Nephron (organoid): ENCODE results near the gene COL5A3.
"Not testable (repeated sequence)": the region's sequence is repeated elsewhere in the genome, so short reads cannot be mapped to it uniquely, and the experiment has no call there.

Source experiments
- H3K27ac Mint-ChIP-seq, 3 experiments: 2 replicates each; pipeline ENCODE4 v1.8.0; 2020; ENCODE audit warnings: mixed read lengths in 3 of 3, mild to moderate bottlenecking in 2 of 3, moderate library complexity in 1 of 3
- H3K27me3 Mint-ChIP-seq: 2 replicates; pipeline ENCODE4 v1.8.0; 2021; ENCODE audit warnings: low read depth, mild to moderate bottlenecking, moderate library complexity, mixed read lengths
- H3K36me3 Mint-ChIP-seq: 2 replicates; pipeline ENCODE4 v1.8.0; 2020; ENCODE audit warnings: low read depth, mixed read lengths
- H3K4me1 Mint-ChIP-seq: 2 replicates; pipeline ENCODE4 v1.8.0; 2020; ENCODE audit warnings: mixed read lengths
- H3K4me3 Mint-ChIP-seq, 3 experiments: 2 replicates each; pipeline ENCODE4 v1.8.0; 2020; ENCODE audit warnings: mild to moderate bottlenecking in 3 of 3, mixed read lengths in 3 of 3, moderate library complexity in 2 of 3
- H3K9me3 Mint-ChIP-seq: 2 replicates; pipeline ENCODE4 v1.8.0; 2020; ENCODE audit warnings: mixed read lengths
- TF ChIP-seq, protein P1 (sequence below), 3 experiments: fragments of 200-600 bp; sonication (generic); IDR thresholded peaks; one replicate each; pipeline ENCODE4 v1.5.0; 2021; ENCODE audit warnings: antibody characterized with exemption in 3 of 3; ENCODE audit not compliant: unreplicated experiment in 3 of 3

The COL5A3 gene

DNA sequence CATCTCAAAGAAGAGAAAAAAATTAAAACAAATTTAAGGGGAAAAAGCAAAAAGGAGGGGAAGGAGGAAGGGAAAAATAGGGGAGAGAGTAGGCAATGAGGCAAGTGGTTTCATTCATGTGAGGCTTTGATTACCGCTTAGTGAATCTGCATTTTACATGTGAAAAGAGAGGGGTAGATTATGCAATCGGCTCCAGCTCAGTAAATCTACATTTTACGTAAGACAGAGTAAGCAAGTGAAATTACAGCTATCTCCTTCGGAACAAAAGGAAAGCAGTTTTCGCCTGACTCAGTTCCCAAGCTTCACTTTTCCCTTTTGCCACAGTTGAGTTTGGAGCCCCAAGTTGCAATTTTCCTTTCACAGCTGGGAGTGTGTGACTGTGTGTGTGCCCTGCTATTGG lies 58.0 kb downstream of the COL5A3 start:
- TF ChIP-seq, protein P1, sequence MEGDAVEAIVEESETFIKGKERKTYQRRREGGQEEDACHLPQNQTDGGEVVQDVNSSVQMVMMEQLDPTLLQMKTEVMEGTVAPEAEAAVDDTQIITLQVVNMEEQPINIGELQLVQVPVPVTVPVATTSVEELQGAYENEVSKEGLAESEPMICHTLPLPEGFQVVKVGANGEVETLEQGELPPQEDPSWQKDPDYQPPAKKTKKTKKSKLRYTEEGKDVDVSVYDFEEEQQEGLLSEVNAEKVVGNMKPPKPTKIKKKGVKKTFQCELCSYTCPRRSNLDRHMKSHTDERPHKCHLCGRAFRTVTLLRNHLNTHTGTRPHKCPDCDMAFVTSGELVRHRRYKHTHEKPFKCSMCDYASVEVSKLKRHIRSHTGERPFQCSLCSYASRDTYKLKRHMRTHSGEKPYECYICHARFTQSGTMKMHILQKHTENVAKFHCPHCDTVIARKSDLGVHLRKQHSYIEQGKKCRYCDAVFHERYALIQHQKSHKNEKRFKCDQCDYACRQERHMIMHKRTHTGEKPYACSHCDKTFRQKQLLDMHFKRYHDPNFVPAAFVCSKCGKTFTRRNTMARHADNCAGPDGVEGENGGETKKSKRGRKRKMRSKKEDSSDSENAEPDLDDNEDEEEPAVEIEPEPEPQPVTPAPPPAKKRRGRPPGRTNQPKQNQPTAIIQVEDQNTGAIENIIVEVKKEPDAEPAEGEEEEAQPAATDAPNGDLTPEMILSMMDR (IDR thresholded peaks at IDR 0.05; ENCODE audit: unreplicated experiment in 3 of 3), result no peak
- Mint-ChIP-seq H3K36me3 (no peaks in the 10 kb centered on the region), H3K27ac (no peak overlapping the region), H3K4me3 (no peak overlapping the region), H3K27me3 (peaks cover under 1% of the 10 kb centered on the region), H3K4me1 (peaks cover 2% of the 10 kb centered on the region), H3K9me3 (no peaks in the 10 kb centered on the region)

DNA sequence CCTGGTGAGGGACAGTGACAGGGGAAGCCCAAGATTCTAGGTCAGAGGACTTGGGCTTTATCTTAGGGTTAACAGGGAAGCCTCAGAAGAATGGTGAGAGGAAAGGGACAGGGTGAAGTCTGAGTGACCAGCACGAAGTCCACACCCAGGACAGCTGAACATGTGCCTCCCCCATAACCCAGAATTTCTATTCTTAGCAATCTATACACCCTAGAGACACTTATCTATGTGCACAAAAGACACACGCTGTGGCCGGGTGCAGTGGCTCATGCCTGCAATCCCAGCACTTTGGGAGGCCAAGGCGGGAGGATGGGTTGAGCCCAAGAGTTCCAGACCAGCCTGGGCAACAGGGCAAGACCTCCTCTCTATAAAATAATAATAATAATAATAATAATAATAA lies 62.9 kb downstream of the COL5A3 start:
- Mint-ChIP-seq H3K9me3 (no peaks in the 10 kb centered on the region), H3K36me3 (no peaks in the 10 kb centered on the region), H3K27ac (peak overlapping the region; percentile 17 to 80 (median 71)), H3K4me1 (peaks cover 16% of the 10 kb centered on the region), H3K27me3 (peaks cover 5% of the 10 kb centered on the region), H3K4me3 (no peak overlapping the region)
- TF ChIP-seq, protein P1 (IDR thresholded peaks at IDR 0.05; ENCODE audit: unreplicated experiment in 3 of 3), result no peak

DNA sequence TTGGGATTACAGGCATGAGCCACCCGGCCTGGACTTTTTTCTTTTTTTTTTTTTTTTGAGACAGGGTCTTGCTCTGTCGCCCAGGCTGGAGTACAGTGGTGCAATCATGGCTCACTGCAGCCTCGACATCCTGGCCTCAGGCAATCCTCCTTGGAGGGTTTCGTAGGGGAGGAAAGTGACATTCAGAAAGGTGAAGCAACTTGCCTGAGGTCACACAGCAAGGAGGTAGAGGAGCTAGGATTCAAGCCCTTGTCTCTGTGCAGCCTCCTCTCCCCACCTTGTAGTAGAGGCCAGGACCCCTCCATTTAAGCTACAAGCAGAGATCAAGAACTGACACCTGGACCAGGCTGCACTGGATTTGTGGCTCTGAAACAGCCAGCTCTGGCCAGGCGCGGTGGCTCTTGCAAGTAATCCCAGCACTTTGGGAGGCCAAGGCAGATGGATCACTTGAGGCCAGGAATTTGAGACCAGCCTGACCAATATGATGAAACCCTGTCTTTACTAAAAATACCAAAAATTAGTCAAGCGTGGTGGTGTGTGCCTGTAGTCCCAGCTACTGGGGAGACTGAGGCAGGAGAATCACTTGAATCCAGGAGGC lies 63.7 kb downstream of the COL5A3 start:
- not testable (repeated sequence) for H3K36me3 Mint-ChIP-seq, H3K4me3 Mint-ChIP-seq, H3K9me3 Mint-ChIP-seq, H3K27me3 Mint-ChIP-seq
- Mint-ChIP-seq H3K27ac (peak overlapping the region in 2 of 3 experiments; percentile 59 to 71), H3K4me1 (peaks cover 16% of the 10 kb centered on the region)

DNA sequence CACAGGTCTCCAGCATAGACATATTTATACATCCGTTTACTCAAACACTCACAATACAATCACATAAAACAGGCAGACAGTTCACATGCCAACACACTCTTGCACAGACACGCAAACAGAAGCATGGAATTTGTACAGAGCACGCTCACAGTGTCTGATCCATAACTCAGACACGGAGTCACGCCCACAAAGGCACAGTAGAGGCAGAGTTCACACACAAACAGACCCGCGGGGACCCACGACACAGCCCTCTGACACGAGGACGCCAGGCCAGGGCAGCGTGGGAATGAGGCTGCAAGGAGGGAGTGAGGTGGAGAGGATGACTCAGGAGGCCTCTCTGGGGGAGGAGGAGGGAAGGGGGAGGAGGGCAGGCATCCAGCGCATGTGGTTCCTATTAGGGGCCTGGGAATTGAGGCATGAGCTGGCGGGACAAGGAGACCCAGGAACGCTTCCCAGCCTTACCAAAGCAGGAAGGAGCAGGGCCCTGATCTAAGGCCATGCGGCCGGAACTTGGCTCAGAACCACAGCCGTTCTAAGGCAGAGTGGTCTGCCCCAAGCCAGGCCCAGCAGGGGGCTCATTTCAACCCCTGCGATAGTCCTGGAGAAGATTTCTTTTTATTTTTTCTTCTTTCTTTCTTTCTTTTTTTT lies 64.9 kb downstream of the COL5A3 start:
- Mint-ChIP-seq H3K9me3 (peaks cover 8% of the 10 kb centered on the region), H3K27me3 (peaks cover 13% of the 10 kb centered on the region), H3K36me3 (no peaks in the 10 kb centered on the region), H3K4me1 (peaks cover 16% of the 10 kb centered on the region), H3K4me3 (peak overlapping the region in 2 of 3 experiments; percentile 48 to 54), H3K27ac (peak overlapping the region; percentile 94 to 97 (median 94))
- TF ChIP-seq, protein P1 (IDR thresholded peaks at IDR 0.05; ENCODE audit: unreplicated experiment in 3 of 3), result peak in 1 of 3 experiments; percentile 17

DNA sequence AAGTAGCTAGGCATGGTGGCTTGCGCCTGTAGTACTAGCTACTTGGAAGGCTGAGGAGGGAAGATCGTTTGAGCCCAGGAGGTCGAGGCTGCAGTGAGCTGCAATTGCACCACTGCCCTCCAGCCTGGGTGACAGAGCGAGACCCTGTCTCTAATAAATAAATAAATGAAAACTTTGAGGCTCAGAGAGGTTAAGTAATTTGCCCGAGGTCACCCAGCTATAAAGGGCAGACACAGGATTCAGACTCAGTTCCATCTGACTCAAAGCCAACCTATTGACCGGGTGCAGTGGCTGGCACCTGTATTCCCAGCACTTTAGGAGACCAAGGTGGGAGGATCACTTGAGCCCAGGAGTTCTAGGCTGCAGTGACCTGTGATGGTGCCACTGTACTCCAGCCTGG lies 66.6 kb downstream of the COL5A3 start:
- TF ChIP-seq, protein P1 (IDR thresholded peaks at IDR 0.05; ENCODE audit: unreplicated experiment in 3 of 3), result no peak
- Mint-ChIP-seq H3K36me3 (no peaks in the 10 kb centered on the region), H3K27ac (peak overlapping the region in 1 of 3 experiments; percentile 64), H3K27me3 (peaks cover 20% of the 10 kb centered on the region), H3K4me1 (peaks cover 16% of the 10 kb centered on the region), H3K9me3 (peaks cover 13% of the 10 kb centered on the region), H3K4me3 (no peak overlapping the region)

DNA sequence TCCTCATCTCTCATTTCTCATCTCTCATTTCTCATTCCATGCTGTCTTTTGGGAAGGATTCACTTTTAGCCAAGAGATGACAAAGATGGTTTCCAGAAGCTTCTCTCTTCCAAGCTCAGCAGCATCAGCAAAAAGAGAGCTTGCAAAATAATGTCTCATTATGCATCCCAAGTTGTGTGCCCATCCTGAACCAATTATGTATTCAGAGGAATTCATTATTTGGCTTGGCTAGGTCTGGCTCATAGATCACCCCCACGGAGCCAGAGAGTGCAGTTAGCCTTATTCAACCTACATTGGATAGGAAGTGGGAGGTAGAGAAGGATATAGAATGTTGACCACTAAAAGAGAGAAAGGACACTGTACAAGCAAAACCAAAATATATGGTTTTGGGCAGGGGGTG lies 68.6 kb downstream of the COL5A3 start:
- Mint-ChIP-seq H3K4me3 (no peak overlapping the region), H3K4me1 (peaks cover 15% of the 10 kb centered on the region), H3K27me3 (peaks cover 24% of the 10 kb centered on the region), H3K27ac (no peak overlapping the region), H3K9me3 (peaks cover 13% of the 10 kb centered on the region), H3K36me3 (no peaks in the 10 kb centered on the region)
- TF ChIP-seq, protein P1 (IDR thresholded peaks at IDR 0.05; ENCODE audit: unreplicated experiment in 3 of 3), result no peak
